Ishikawa (cell line): ENCODE measurements around the gene LEKR1.

ENCODE experiments used
- EGR1 ChIP-seq: IDR thresholded peaks from 2 replicates; pipeline ENCODE4 v1.6.1; 2012
- TAF1 ChIP-seq: IDR thresholded peaks from 2 replicates; pipeline ENCODE4 v1.6.1; 2012; ENCODE audit warnings: low read depth, mild to moderate bottlenecking
- TCF12 ChIP-seq: IDR thresholded peaks from 2 replicates; pipeline ENCODE4 v1.6.1; 2012; ENCODE audit warnings: low read depth
- TF ChIP-seq, protein P1 (sequence below): IDR thresholded peaks from 2 replicates; pipeline ENCODE4 v1.6.1; 2012; ENCODE audit warnings: low read depth, mild to moderate bottlenecking

GRCh38 chr3:156975721-156976120, 149.6 kb downstream of the LEKR1 start:
- TF ChIP-seq EGR1 (no peak), TAF1 (no peak), TCF12 (no peak)
- TF ChIP-seq, protein P1, sequence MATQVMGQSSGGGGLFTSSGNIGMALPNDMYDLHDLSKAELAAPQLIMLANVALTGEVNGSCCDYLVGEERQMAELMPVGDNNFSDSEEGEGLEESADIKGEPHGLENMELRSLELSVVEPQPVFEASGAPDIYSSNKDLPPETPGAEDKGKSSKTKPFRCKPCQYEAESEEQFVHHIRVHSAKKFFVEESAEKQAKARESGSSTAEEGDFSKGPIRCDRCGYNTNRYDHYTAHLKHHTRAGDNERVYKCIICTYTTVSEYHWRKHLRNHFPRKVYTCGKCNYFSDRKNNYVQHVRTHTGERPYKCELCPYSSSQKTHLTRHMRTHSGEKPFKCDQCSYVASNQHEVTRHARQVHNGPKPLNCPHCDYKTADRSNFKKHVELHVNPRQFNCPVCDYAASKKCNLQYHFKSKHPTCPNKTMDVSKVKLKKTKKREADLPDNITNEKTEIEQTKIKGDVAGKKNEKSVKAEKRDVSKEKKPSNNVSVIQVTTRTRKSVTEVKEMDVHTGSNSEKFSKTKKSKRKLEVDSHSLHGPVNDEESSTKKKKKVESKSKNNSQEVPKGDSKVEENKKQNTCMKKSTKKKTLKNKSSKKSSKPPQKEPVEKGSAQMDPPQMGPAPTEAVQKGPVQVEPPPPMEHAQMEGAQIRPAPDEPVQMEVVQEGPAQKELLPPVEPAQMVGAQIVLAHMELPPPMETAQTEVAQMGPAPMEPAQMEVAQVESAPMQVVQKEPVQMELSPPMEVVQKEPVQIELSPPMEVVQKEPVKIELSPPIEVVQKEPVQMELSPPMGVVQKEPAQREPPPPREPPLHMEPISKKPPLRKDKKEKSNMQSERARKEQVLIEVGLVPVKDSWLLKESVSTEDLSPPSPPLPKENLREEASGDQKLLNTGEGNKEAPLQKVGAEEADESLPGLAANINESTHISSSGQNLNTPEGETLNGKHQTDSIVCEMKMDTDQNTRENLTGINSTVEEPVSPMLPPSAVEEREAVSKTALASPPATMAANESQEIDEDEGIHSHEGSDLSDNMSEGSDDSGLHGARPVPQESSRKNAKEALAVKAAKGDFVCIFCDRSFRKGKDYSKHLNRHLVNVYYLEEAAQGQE: no peak
